Heart left ventricle (tissue), 16 donors: ENCODE results near the gene PANK1. TPM values are rescaled to one million over a fixed set of nuclear protein-coding genes. Genes with fewer than 3 reads are reported as not detected.
A peak's percentile ranks its signal among the peaks of the same experiment; 100 is the strongest.

Source experiments
- ATAC-seq, 4 donors: fragments of 200-7000 bp; cut with Tn5 transposase; one replicate each; pipeline ENCODE4 v1.9.1; 2020 to 2022; ENCODE audit warnings: moderate library complexity in 4 of 4, mild to moderate bottlenecking in 3 of 4, moderate number of reproducible peaks in 1 of 4
- DNase-seq, 5 donors: peaks; one replicate each; pipeline ENCODE4 v3.0.0-alpha.2; 2020
- H3K27ac ChIP-seq, 12 donors: fragments of 200-600 bp; sonication (generic) in 4 of 12; one replicate each; pipeline versions ENCODE4 v1.5.0 to v1.8.0; 2016 to 2022; ENCODE audit warnings: mild to moderate bottlenecking in 2 of 12
- H3K27me3 ChIP-seq, 9 donors: fragments of 200-600 bp; sonication (generic) in 2 of 9; one replicate each; pipeline versions ENCODE4 v1.5.1 to v1.8.0; 2016 to 2022; ENCODE audit warnings: mild to moderate bottlenecking in 3 of 9
- H3K36me3 ChIP-seq, 9 donors: fragments of 200-600 bp; sonication (generic) in 2 of 9; one replicate each; pipeline versions ENCODE4 v1.5.0 to v1.8.0; 2018 to 2022; ENCODE audit warnings: mild to moderate bottlenecking in 2 of 9
- H3K4me1 ChIP-seq, 12 donors: fragments of 200-600 bp; sonication (generic) in 4 of 12; one replicate each; pipeline versions ENCODE4 v1.5.0 to v1.8.0; 2016 to 2022; ENCODE audit warnings: mild to moderate bottlenecking in 3 of 12
- H3K4me3 ChIP-seq, 12 donors: fragments of 200-600 bp; sonication (generic) in 4 of 12; one replicate each; pipeline versions ENCODE4 v1.5.0 to v1.8.0; 2017 to 2022; ENCODE audit warnings: mild to moderate bottlenecking in 9 of 12, moderate library complexity in 4 of 12
- H3K9me3 ChIP-seq, 12 donors: fragments of 200-600 bp; sonication (generic) in 4 of 12; one replicate each; pipeline versions ENCODE4 v1.5.0 to v1.8.0; 2016 to 2022; ENCODE audit warnings: mild to moderate bottlenecking in 1 of 12
- POLR2A ChIP-seq, 2 donors: fragments of 450-650 bp; IDR thresholded peaks; one replicate each; pipeline ENCODE4 v1.6.1; 2017; ENCODE audit warnings: antibody characterized with exemption in 2 of 2, mild to moderate bottlenecking in 2 of 2, moderate library complexity in 2 of 2
- WGBS, 4 donors: extraction: QIAGEN DNeasy Blood & Tissue Kit in 2 of 4; methylation state at CpG; one replicate each; pipeline versions ENCODE4 v1.1.5 to v1.1.7; 2013 to 2018; 5-methylcytosine and 5-hydroxymethylcytosine counted together
- intact Hi-C, 10 donors: fragments of 100-400 bp; cut with DNase I; formaldehyde crosslinking; loops; one replicate each; pipeline versions ENCODE4 v1.11.1 to v1.14.2; 2022
- polyA plus RNA-seq, 2 donors: library from polyadenylated mRNA; stranded (reverse); fragments of 200-250 nt; gene quantifications; one replicate each; pipeline ENCODE4 v1.2.3, GENCODE V29; 2013
- total RNA-seq, 9 donors: library from RNA; depleted of rRNA in 2 of 9; stranded (reverse); fragments of >200 nt in 2 of 9; fragmentation: NEBNext Ultra II Directional in 3 of 9; extraction: Animal tissue kit (Norgen Biotek cat#: 25700) in 3 of 9; gene quantifications; one replicate each; pipeline versions ENCODE4 v1.1.0 to v1.2.4, GENCODE V29; 2016 to 2023
- TF ChIP-seq, protein P1 (sequence below), 12 donors: fragments of 200-600 bp; sonication (generic) in 4 of 12; IDR thresholded peaks; one replicate each; pipeline versions ENCODE4 v1.5.0 to v1.8.0; 2018 to 2022; ENCODE audit warnings: antibody characterized with exemption in 12 of 12, mild to moderate bottlenecking in 5 of 12
- donor health status: ischemic (EF 13 %, LVEDD 7.1; RV severe dilation, severe dysfunction).
- donor health status: healthy with polysubstance abuse.
- donor health status: DM: no; HTN: yes; CAD: no.
- donor health status: DM: no; HTN: no; CAD: no.
- donor health status: ischemic (EF 25% LVEDD 6.9; RV normal size, moderate dysfunction).
- donor health status: ischemic (EF 25% LVEDD 5.7; RV mildly dilated, moderate dysfunction).
- donor health status: healthy.
- donor health status: DM: yes; HTN: yes; CAD: no.
- donor health status: ischemic (EF 35%, LVEDD 5.7; RV mildly dilated, moderate dysfunction).
- donor health status: nonischemic (EF 11% LVEDD 7.7; RV severe dilation, severe dysfunction).
- donor health status: DM: yes; HTN: yes; CAD: no.
- donor health status: PGD.
- donor health status: ischemic (EF 29% LVEDD 5.4; RV normal size, mild dysfunction).
- donor health status: nonischemic (EF 23%, LVEDD 6.1; RV moderate dilation, normal function).

The PANK1 gene
- total and polyA plus RNA-seq, 11 donors = 3.6 to 24.7 (median 17.4) TPM

DNA sequence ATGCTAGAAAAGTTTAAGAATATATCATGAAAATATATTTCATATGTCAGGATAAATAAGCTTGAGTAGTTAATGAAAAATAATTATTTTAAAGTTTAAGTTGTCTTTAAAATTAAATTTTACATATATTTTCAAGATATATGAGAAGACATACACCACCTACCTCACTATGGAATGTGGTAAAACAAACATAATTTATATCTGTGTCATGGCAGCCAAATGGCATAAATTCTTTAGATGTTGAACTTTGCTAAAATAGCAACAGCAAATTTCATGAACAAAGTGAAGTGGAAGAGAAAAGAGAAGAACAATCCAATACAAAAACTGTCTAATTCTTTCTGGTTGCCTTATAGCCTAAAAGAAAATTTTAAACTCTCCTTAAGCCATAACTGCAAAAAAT is 70.0 kb downstream of the PANK1 start:
- Histone ChIP-seq H3K4me3 (no peak overlapping the region), H3K27me3 (no peaks in the 10 kb centered on the region), H3K36me3 (no peaks in the 10 kb centered on the region), H3K27ac (no peak overlapping the region), H3K4me1 (no peaks in the 10 kb centered on the region), H3K9me3 (peaks cover 0 to 18% (median 3%) of the 10 kb centered on the region in 12 donors)
- no peak for DNase-seq
- TF ChIP-seq POLR2A (IDR thresholded peaks at IDR 0.05) = no peak
- TF ChIP-seq, protein P1, sequence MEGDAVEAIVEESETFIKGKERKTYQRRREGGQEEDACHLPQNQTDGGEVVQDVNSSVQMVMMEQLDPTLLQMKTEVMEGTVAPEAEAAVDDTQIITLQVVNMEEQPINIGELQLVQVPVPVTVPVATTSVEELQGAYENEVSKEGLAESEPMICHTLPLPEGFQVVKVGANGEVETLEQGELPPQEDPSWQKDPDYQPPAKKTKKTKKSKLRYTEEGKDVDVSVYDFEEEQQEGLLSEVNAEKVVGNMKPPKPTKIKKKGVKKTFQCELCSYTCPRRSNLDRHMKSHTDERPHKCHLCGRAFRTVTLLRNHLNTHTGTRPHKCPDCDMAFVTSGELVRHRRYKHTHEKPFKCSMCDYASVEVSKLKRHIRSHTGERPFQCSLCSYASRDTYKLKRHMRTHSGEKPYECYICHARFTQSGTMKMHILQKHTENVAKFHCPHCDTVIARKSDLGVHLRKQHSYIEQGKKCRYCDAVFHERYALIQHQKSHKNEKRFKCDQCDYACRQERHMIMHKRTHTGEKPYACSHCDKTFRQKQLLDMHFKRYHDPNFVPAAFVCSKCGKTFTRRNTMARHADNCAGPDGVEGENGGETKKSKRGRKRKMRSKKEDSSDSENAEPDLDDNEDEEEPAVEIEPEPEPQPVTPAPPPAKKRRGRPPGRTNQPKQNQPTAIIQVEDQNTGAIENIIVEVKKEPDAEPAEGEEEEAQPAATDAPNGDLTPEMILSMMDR (IDR thresholded peaks at IDR 0.05) = no peak
- no peak for ATAC-seq
- intact Hi-C loops = no loop called here

DNA sequence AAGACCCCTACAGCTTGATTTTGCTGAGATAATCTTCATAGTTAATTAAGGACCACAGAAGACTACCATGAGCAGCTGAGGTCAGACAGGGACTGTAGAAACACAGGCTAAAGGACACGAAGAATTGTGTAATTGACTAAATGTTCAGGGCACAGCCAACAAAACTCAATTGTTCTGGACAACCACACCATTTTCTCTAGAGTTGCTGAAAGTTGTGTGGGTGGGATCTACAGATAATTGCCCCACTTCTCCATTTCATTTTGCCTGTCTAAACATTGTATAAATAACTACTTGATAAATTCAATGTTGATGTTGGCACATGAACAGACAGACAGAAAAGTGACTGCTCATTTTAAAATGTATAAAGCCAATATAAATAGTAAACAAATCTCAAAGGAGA is 70.7 kb downstream of the PANK1 start:
- TF ChIP-seq, protein P1 (IDR thresholded peaks at IDR 0.05) = no peak
- TF ChIP-seq POLR2A (IDR thresholded peaks at IDR 0.05) = no peak
- H3K27ac ChIP-seq = no peak overlapping the region
- H3K27me3 ChIP-seq = no peaks in the 10 kb centered on the region
- ATAC-seq (peak in 1 of 4 donors; percentile 51), DNase-seq (no peak)
- no peaks in the 10 kb centered on the region for H3K4me1 ChIP-seq
- 44 to 69% (median 56%) methylated on average over 1 of the region's 1 CpG for WGBS, 4 donors
- H3K9me3 ChIP-seq = peaks cover 0 to 18% (median 3%) of the 10 kb centered on the region in 12 donors
- intact Hi-C loops = no loop called here
- no peaks in the 10 kb centered on the region for H3K36me3 ChIP-seq
- no peak overlapping the region for H3K4me3 ChIP-seq

DNA sequence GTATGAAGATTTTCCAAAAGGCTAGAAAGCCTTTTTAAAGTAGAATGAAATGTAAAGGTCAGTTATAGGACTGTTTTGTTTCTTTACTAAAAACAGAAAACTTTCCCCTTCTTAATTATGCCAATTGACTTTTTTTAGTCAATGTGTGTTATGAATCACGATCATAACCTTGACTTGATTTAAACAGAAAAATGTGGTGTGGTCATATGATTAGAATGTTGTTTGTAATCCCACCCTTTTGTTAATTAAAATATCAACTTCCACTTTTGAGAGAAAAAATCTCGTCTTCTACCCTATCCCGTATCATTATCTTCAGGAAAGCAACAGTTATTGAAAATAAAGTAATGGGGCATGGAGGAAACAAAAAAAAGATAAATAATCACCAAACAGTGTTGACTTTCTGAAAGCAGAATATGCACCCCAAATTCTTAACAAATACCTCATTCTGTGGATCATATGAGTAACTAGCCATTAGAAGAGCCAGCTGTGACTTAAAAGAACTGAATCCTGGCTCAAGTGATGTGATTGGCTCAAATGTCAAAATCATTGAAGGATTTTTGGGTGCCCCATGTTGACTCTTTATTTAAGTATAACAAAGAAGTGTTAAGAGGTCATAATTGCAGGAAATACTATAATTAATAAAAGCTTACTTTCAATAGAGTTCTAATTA is 77.3 kb downstream of the PANK1 start:
- 60 to 74% (median 72%) methylated on average over 3 of the region's 3 CpGs for WGBS, 4 donors
- ATAC-seq (no peak), DNase-seq (no peak)
- intact Hi-C loops = loop anchor here in 1 of 10 donors (10.0 kb wide), 1 partner anchor 137 kb away; the partner anchor contains the start of gene KIF20B
- Histone ChIP-seq H3K27ac (no peak overlapping the region), H3K4me3 (no peak overlapping the region), H3K36me3 (no peaks in the 10 kb centered on the region), H3K9me3 (no peaks in the 10 kb centered on the region), H3K4me1 (no peaks in the 10 kb centered on the region), H3K27me3 (no peaks in the 10 kb centered on the region)
- TF ChIP-seq, protein P1 (IDR thresholded peaks at IDR 0.05) = no peak
- no peak for TF ChIP-seq POLR2A (IDR thresholded peaks at IDR 0.05)

DNA sequence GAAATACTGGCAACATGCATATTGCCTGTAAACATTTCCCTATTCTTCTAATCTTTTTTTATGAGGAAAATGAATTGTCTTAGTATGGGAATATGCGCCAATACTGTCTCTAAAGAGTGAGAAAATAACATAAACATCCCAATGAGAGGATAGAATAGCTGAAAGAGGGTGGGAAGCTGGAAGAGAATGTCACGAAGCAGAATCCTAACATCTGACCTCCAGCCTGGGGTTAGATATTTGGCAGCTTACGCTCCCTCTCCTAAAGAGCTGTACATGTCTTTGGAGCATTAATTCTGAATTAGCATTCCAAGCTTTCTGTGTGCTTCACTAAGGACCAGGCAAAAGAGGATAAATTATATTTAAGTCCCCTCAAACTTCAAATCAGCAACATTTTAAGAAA is 78.0 kb downstream of the PANK1 start:
- ATAC-seq (no peak), DNase-seq (no peak)
- no peaks in the 10 kb centered on the region for H3K36me3 ChIP-seq
- WGBS, 4 donors = 47 to 74% (median 60%) methylated on average over 3 of the region's 3 CpGs
- no peak overlapping the region for H3K4me3 ChIP-seq
- no peak for TF ChIP-seq POLR2A (IDR thresholded peaks at IDR 0.05)
- TF ChIP-seq, protein P1 (IDR thresholded peaks at IDR 0.05) = no peak
- no peaks in the 10 kb centered on the region for H3K4me1 ChIP-seq
- no peaks in the 10 kb centered on the region for H3K9me3 ChIP-seq
- intact Hi-C loops = loop anchor here in 1 of 10 donors (10.0 kb wide), 1 partner anchor 138 kb away; the partner anchor contains the start of gene KIF20B
- H3K27me3 ChIP-seq = no peaks in the 10 kb centered on the region
- no peak overlapping the region for H3K27ac ChIP-seq
